Measurements from ENCODE around the gene KLHL3.

DNA sequence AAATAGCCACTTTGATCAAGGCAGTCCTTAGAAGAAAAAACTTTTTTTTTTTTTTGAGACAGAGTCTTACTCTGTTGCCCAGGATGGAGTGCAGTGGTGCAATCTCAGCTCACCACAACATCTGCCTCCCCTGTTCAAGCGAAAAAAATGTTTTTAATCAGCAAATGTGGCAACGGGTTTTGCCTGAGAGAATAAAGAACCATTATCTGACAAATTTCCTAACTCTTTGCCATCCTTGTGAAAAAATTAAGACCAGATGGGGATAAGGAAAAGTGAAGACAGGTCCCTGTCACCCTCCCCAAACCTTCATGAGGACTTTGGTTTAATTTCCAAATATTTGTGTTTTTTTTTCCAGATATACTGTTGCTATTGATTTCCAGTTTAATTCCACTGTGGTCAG is 129.5 kb downstream of the KLHL3 start:
- TF ChIP-seq CTCF (IDR thresholded peaks at IDR 0.05), result no peak
- TF ChIP-seq POLR2A (IDR thresholded peaks at IDR 0.05), result no peak
